Esophagus squamous epithelium (tissue), 5 donors: Measurements from ENCODE around the gene PHACTR1. TPM values are rescaled to one million over a fixed set of nuclear protein-coding genes. Genes with fewer than 3 reads are reported as not detected.

Experiments
- DNase-seq: peaks from one replicate; lab custom pipeline; 2025; lab: John Stamatoyannopoulos, UW
- H3K27ac ChIP-seq, 4 donors: fragments of 200-600 bp; sonication (generic); one replicate each; pipeline ENCODE4 v1.5.1; 2016 to 2019; ENCODE audit warnings: mild to moderate bottlenecking in 1 of 4
- H3K27me3 ChIP-seq, 4 donors: fragments of 200-600 bp; sonication (generic); 1 replicate in 3 of 4; 2 replicates in 1 of 4; pipeline versions ENCODE4 v1.5.1 to v1.6.0; 2017 to 2021; ENCODE audit warnings: antibody characterized with exemption in 1 of 4
- H3K36me3 ChIP-seq, 3 donors: fragments of 200-600 bp; sonication (generic); one replicate each; pipeline ENCODE4 v1.5.1; 2016 to 2019
- H3K4me1 ChIP-seq, 3 donors: fragments of 200-600 bp; sonication (generic); one replicate each; pipeline ENCODE4 v1.5.1; 2017 to 2019
- H3K4me3 ChIP-seq, 4 donors: fragments of 200-600 bp; sonication (generic); 1 replicate in 3 of 4; 2 replicates in 1 of 4; pipeline ENCODE4 v1.5.1; 2016 to 2019; ENCODE audit warnings: mild to moderate bottlenecking in 2 of 4, moderate library complexity in 1 of 4
- H3K9me3 ChIP-seq, 3 donors: fragments of 200-600 bp; sonication (generic); one replicate each; pipeline ENCODE4 v1.5.1; 2016 to 2019
- POLR2A ChIP-seq, 4 donors: fragments of 450-650 bp; IDR thresholded peaks; one replicate each; pipeline ENCODE4 v1.6.1; 2017; ENCODE audit warnings: antibody characterized with exemption in 4 of 4, mild to moderate bottlenecking in 4 of 4, moderate library complexity in 3 of 4
- WGBS, 2 donors: methylation state at CpG; one replicate each; pipeline ENCODE4 v1.1.5; 2018; 5-methylcytosine and 5-hydroxymethylcytosine counted together
- intact Hi-C: fragments of 100-400 bp; cut with DNase I; formaldehyde crosslinking; loops from one replicate; pipeline ENCODE4 v1.15.0; 2022
- total RNA-seq, 4 donors: library from RNA; depleted of rRNA; stranded (reverse); fragments of >200 nt; gene quantifications; one replicate each; pipeline ENCODE4 v1.1.0, GENCODE V29; 2016
- TF ChIP-seq, protein P1 (sequence below), 6 experiments: fragments of 450-650 bp in 4 of 6; fragments of 200-600 bp in 2 of 6; sonication (generic) in 2 of 6; IDR thresholded peaks; one replicate each; pipeline ENCODE4 v1.5.1; 2016 to 2019; ENCODE audit warnings: antibody characterized with exemption in 6 of 6, mild to moderate bottlenecking in 4 of 6, moderate library complexity in 4 of 6
- donor health status: DM: yes; HTN: yes; CAD: no.

Gene PHACTR1
- total RNA-seq, 4 donors from 2014 or later = 1.5 to 7.2 (median 4.5) TPM

DNA sequence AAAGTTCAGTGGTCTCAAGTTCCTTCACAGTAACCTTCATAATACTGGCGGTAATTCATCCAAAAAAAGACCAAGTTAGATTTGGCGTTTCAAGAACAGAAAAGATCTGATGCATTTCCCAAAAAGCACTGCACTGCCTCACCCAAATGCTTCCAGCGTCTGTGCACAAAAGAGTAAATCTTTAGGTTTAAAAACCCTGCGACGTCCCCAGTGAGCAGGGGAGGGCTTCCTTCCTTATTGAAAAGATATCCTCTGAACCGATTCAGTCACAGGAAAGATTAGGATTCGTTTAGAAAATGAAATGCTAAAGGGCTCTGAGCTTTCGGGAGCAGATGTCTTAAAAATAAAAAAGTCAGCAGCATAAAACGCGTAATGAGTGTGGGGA, 611.1 kb downstream of the PHACTR1 start:
- Histone ChIP-seq H3K9me3 (no peaks in the 10 kb centered on the region), H3K4me1 (peaks cover 0 to 21% (median 8%) of the 10 kb centered on the region in 3 donors), H3K27me3 (no peaks in the 10 kb centered on the region), H3K36me3 (peaks cover 0 to 36% (median 8%) of the 10 kb centered on the region in 3 donors), H3K4me3 (peak overlapping the region; percentile 65 to 90 (median 78)), H3K27ac (peak overlapping the region; percentile 90 to 96 (median 94))
- intact Hi-C loops = no loop called here
- no peak for TF ChIP-seq POLR2A (IDR thresholded peaks at IDR 0.05)
- TF ChIP-seq, protein P1, sequence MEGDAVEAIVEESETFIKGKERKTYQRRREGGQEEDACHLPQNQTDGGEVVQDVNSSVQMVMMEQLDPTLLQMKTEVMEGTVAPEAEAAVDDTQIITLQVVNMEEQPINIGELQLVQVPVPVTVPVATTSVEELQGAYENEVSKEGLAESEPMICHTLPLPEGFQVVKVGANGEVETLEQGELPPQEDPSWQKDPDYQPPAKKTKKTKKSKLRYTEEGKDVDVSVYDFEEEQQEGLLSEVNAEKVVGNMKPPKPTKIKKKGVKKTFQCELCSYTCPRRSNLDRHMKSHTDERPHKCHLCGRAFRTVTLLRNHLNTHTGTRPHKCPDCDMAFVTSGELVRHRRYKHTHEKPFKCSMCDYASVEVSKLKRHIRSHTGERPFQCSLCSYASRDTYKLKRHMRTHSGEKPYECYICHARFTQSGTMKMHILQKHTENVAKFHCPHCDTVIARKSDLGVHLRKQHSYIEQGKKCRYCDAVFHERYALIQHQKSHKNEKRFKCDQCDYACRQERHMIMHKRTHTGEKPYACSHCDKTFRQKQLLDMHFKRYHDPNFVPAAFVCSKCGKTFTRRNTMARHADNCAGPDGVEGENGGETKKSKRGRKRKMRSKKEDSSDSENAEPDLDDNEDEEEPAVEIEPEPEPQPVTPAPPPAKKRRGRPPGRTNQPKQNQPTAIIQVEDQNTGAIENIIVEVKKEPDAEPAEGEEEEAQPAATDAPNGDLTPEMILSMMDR (IDR thresholded peaks at IDR 0.05) = no peak
- DNase-seq = no peak
- WGBS, 2 donors = 0 to 1% methylated on average over 10 of the region's 10 CpGs

DNA sequence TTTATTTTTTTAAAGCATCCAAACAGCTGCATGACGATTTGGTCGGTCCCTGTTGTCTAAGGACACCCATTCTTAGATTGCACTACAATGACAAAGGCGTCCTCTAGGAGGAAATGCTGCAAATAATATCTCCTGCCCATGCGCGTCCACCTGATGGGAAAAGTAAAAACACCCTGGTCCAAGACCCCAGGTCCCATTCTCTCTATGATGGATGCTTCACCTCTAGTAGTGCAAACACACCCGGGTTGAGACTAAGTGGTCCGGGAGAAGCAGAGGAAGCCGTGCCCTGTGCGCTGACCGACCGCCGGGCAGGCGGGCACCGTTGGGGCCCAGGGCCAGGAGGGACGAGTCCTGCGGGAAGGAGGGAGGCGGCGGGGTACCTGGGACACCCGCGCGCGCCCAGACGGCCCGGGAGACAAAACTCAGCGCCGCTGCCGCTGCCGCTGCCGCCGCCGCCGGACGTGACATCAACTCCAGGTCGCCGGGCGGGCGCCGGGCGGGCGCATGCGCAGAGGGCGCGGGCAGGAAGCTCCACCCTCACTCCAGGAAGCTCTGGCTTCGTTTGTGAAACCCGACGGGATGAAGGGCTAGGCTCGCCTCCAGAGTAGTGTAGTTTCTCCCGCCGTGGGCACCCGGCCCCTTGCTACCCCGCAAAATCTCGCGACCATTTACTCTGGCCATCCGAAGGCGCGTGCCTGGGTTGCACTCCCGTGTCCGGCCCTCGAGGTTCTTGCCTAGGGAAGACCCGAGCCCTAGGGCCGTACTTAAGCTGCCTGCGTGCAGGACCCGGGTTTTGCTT, 611.7 kb downstream of the PHACTR1 start, which contains the start of gene TBC1D7:
TBC1D7 (minus strand) TSS at position 462 of the 799 bp plus-strand sequence. CDS start 1,639 bp downstream, outside the sequence.
- Histone ChIP-seq H3K4me3 (peak within 1 kb of the TSS; percentile 65 to 90 (median 78)), H3K9me3 (no peaks in the 10 kb centered on the region), H3K27me3 (no peaks in the 10 kb centered on the region), H3K36me3 (peaks cover 0 to 31% (median 8%) of the 10 kb centered on the region in 3 donors), H3K4me1 (peaks cover 0 to 21% (median 8%) of the 10 kb centered on the region in 3 donors), H3K27ac (peak within 1 kb of the TSS; percentile 90 to 96 (median 94))
- intact Hi-C loops = no loop called here
- 0% methylated on average over 18 to 25 of the region's 63 CpGs for WGBS, 2 donors
- TF ChIP-seq, protein P1 (IDR thresholded peaks at IDR 0.05) = peak in 4 of 6 experiments; percentile 2 to 31 (median 26)
- peak in 3 of 4 donors; percentile 76 to 96 (median 88) for TF ChIP-seq POLR2A (IDR thresholded peaks at IDR 0.05)
- peak; percentile 33 for DNase-seq

DNA sequence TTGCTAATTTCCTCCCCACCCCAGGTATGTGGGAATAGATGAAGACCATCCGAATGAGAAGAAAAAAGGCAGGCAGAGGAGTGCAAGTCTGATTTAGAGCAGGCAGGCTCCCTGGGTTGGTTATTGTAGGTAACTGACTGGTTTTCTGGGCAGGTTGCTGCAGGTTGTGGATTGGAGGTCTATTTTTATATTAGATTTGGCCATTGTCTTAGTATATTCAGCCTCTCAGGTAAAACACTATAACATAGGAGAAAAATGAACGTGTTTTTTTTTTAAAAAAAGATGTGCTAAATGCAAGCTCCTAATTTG, 612.3 kb downstream of the PHACTR1 start:
- H3K27ac ChIP-seq = peak overlapping the region; percentile 90 to 96 (median 94)

DNA sequence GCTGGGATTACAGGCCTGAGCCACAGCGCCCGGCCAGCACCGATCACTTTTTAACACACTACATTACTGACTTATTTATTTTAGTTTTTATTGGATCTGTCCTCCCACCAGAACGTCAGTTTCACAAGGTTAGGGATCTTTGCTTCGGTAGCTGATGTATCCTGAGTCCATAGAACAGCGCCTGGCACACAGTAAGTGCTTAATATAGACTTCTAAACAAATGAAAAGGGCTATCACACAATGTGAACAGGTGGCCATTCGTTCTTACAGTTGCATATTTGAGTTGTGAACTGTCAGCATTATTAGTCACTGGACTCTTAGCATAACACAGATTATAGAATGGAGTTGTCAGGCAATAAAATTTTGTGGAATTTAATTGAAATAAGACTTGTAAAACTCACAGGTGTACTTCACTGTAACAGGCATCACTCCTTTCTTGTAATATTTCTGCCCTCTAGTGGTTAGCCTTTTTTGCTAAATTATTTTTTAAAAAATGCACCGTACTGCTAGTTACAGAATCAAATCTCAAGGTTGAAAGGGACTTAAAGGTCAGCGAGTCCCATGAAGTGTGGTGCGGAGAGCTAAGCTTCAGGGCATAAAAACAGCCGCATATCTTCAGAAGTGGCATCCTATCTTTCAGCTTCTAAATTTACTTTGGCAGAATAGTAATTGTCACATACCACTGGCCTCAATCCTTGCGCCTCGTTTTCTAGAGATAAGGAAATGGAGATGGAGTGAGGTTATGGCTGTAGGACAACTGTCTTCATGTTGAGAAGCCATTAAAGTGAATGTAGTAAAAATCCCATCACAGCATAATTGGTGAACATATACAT, 615.2 kb downstream of the PHACTR1 start:
- Histone ChIP-seq H3K27me3 (no peaks in the 10 kb centered on the region), H3K27ac (no peak overlapping the region), H3K4me3 (no peak overlapping the region), H3K36me3 (no peaks in the 10 kb centered on the region), H3K4me1 (peaks cover 0 to 33% (median 8%) of the 10 kb centered on the region in 3 donors), H3K9me3 (no peaks in the 10 kb centered on the region)
- 52 to 58% methylated on average over 13 of the region's 13 CpGs for WGBS, 2 donors
- TF ChIP-seq, protein P1 (IDR thresholded peaks at IDR 0.05) = peak; percentile 55 to 70 (median 62)
- no peak for TF ChIP-seq POLR2A (IDR thresholded peaks at IDR 0.05)
- intact Hi-C loops = loop anchor here (5.0 kb wide), 1 partner anchor 419 kb away; no protein-coding TSS in a partner anchor
- DNase-seq = no peak

More for the DNA sequence above, 612.3 kb downstream of the PHACTR1 start:
- Histone ChIP-seq H3K4me1 (peaks cover 0 to 21% (median 8%) of the 10 kb centered on the region in 3 donors), H3K27me3 (no peaks in the 10 kb centered on the region), H3K36me3 (peaks cover 0 to 25% (median 8%) of the 10 kb centered on the region in 3 donors), H3K9me3 (no peaks in the 10 kb centered on the region), H3K4me3 (peak overlapping the region; percentile 65 to 90 (median 78))
- no peak for TF ChIP-seq POLR2A (IDR thresholded peaks at IDR 0.05)
- TF ChIP-seq, protein P1 (IDR thresholded peaks at IDR 0.05) = no peak
- no peak for DNase-seq
- intact Hi-C loops = no loop called here
- WGBS, 2 donors = 0 to 4% methylated on average over 2 of the region's 2 CpGs
